GM10266 (cell line): ENCODE data around the gene POLR1D.

Experiments
- DNase-seq: peaks from one replicate; pipeline ENCODE4 v3.0.0; 2012; ENCODE audit errors: extremely low spot score
- TF ChIP-seq, protein P1 (sequence below): IDR thresholded peaks from 2 replicates; pipeline ENCODE4 v1.5.1; 2012; ENCODE audit warnings: mild to moderate bottlenecking, low read depth; ENCODE audit not compliant: control insufficient read depth, insufficient read depth; ENCODE audit errors: missing control alignments

POLR1D gene

DNA sequence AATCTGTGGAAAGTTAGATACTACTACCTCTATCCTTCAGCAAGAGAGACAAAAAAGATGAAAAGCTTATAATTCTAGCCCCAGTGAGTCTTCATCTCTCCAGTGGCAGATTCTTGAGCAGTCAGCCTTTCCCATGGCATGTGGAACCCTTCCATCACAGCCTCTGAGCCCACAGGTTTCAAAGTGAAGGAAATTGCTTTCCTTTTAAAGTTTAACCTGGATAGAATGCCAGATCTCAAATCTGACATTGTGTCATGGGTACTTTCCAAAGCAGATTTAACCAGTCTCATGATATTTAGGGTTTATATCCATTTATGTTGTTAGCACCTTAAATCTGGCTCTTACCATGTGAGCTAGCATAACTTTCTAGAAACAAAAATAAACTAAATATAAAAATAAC, 39.3 kb downstream of the POLR1D start:
- TF ChIP-seq, protein P1, sequence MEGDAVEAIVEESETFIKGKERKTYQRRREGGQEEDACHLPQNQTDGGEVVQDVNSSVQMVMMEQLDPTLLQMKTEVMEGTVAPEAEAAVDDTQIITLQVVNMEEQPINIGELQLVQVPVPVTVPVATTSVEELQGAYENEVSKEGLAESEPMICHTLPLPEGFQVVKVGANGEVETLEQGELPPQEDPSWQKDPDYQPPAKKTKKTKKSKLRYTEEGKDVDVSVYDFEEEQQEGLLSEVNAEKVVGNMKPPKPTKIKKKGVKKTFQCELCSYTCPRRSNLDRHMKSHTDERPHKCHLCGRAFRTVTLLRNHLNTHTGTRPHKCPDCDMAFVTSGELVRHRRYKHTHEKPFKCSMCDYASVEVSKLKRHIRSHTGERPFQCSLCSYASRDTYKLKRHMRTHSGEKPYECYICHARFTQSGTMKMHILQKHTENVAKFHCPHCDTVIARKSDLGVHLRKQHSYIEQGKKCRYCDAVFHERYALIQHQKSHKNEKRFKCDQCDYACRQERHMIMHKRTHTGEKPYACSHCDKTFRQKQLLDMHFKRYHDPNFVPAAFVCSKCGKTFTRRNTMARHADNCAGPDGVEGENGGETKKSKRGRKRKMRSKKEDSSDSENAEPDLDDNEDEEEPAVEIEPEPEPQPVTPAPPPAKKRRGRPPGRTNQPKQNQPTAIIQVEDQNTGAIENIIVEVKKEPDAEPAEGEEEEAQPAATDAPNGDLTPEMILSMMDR, result no peak
- DNase-seq, result no peak

- TF ChIP-seq, protein P1, result no peak
- DNase-seq, result no peak
Observed at GRCh38 chr13:27662738-27663470, 41.2 kb downstream of the POLR1D start.

GRCh38 chr13:27663947-27664346, 42.3 kb downstream of the POLR1D start:
- TF ChIP-seq, protein P1, result no peak
- no peak for DNase-seq

DNA sequence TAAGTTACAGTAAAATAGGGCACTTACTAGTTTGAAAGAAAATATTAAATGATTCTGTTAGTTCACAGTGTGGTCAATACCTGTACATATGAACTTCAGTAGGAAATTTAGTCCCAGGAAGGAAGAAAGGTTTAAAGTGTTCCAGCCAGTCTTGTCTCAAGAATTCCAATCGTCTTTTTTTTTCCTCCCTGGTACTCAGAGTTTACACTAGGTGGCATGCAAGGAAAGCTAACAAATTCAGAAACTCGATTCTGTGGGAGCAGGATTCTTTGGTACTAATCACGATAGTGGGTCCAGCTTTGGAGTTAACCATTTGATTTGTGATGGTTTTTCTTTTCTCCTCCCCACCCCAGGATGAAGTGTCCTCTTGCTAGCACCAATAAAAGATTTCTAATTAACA, 43.6 kb downstream of the POLR1D start:
- DNase-seq, result no peak
- TF ChIP-seq, protein P1, result no peak

- TF ChIP-seq, protein P1, result no peak
- DNase-seq, result no peak
Observed at GRCh38 chr13:27665761-27666160, 44.1 kb downstream of the POLR1D start.

DNA sequence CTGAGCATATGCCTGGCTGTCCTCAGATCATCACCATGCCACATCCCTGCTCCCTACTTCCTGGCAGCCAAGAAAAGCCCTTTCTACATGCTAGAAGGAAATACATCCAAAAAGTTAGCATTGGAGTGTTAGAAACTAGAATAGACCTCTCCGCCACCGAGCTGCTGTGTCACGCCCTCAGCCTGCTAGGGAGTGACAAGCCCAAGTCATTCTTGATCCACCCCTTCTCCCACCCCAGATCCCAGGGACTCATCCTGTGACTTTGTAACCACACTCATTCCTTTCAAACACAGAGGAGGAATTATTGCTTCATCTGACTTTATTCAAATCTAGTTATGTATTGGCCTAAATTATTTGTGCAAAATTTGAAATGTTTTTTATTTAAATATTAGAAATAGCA, 45.3 kb downstream of the POLR1D start:
- TF ChIP-seq, protein P1, result no peak
- DNase-seq, result no peak

DNA sequence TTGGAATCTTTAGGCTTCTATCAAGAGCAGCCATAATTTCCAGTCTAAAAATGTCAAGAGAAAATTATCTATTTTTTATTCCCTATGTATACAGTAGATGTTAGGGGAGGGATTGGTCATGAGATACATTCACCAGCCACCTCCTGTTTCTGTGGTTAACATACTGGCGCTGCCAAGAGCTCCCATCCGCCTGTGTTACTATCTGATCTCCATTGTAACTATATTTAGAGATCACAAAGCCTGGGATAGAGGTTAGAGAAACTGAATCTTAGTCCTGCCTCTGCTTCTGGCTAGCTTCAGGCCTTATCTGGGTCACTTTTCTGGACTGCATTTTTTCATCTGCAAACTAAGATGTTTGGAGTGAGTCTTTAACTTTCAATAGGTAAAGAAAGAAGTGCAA, 46.3 kb downstream of the POLR1D start:
- DNase-seq, result no peak
- TF ChIP-seq, protein P1, result no peak
